ENCODE measurements around the gene RNF167.

GRCh38 chr17:4933646-4934045, 6.4 kb upstream of the RNF167 start:
- no peak for TF ChIP-seq POLR2A (IDR thresholded peaks at IDR 0.05)
- TF ChIP-seq, protein P1, sequence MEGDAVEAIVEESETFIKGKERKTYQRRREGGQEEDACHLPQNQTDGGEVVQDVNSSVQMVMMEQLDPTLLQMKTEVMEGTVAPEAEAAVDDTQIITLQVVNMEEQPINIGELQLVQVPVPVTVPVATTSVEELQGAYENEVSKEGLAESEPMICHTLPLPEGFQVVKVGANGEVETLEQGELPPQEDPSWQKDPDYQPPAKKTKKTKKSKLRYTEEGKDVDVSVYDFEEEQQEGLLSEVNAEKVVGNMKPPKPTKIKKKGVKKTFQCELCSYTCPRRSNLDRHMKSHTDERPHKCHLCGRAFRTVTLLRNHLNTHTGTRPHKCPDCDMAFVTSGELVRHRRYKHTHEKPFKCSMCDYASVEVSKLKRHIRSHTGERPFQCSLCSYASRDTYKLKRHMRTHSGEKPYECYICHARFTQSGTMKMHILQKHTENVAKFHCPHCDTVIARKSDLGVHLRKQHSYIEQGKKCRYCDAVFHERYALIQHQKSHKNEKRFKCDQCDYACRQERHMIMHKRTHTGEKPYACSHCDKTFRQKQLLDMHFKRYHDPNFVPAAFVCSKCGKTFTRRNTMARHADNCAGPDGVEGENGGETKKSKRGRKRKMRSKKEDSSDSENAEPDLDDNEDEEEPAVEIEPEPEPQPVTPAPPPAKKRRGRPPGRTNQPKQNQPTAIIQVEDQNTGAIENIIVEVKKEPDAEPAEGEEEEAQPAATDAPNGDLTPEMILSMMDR (IDR thresholded peaks at IDR 0.05), result no peak
